B cell (primary cell): Measurements from ENCODE around the gene EMP3. TPM values are rescaled to one million over a fixed set of nuclear protein-coding genes. Genes with fewer than 3 reads are reported as not detected.
A peak's percentile ranks its signal among the peaks of the same experiment; 100 is the strongest.
"Not testable (repeated sequence)": the region's sequence is repeated elsewhere in the genome, so short reads cannot be mapped to it uniquely, and the experiment has no call there.

ENCODE experiments used
- ATAC-seq: fragments of 200-7000 bp; cut with Tn5 transposase; one replicate; pipeline ENCODE4 v1.10.0; 2021; ENCODE audit warnings: low read depth, mild to moderate bottlenecking, moderate number of reproducible peaks, moderate library complexity
- CTCF ChIA-PET: fragments of 350-600 bp; sonication (Branson Sonifier 250); formaldehyde crosslinking; loops from one replicate; lab custom pipeline; 2021; ENCODE audit warnings: antibody characterized with exemption, inconsistent platforms; lab: Charles Lee
- POLR2A ChIA-PET: fragments of 350-600 bp; sonication (Branson Sonifier 250); formaldehyde crosslinking; loops from one replicate; lab custom pipeline; 2021; ENCODE audit warnings: antibody characterized with exemption; lab: Charles Lee
- DNase-seq: peaks from one replicate; pipeline ENCODE4 v3.0.0; 2013
- H2AFZ ChIP-seq: 2 replicates; pipeline ENCODE4 v1.6.1; 2012; ENCODE audit warnings: mild to moderate bottlenecking, low read depth, low read length; ENCODE audit not compliant: insufficient read depth, poor library complexity, severe bottlenecking
- H3K27ac ChIP-seq, 2 donors: 1 replicate in 1 of 2; 2 replicates in 1 of 2; pipeline ENCODE4 v1.5.1; 2012 to 2013; ENCODE audit warnings: low read length in 2 of 2, mild to moderate bottlenecking in 2 of 2, moderate library complexity in 1 of 2
- H3K27me3 ChIP-seq, 4 experiments: fragments of 200-600 bp in 1 of 4; sonication (generic) in 1 of 4; replicated peaks in 1 of 4; 1 replicate in 2 of 4; 2 replicates in 2 of 4; pipeline versions ENCODE4 v1.6.1 to v1.7.0; 2013 to 2016; ENCODE audit warnings: low read length in 3 of 4, mild to moderate bottlenecking in 2 of 4, mixed read lengths in 1 of 4, moderate library complexity in 1 of 4; ENCODE audit not compliant: insufficient read depth in 4 of 4, control insufficient read depth in 3 of 4; ENCODE audit errors: control extremely low read depth in 1 of 4
- H3K36me3 ChIP-seq, 2 experiments: replicated peaks in 1 of 2; 1 replicate in 1 of 2; 2 replicates in 1 of 2; pipeline versions ENCODE4 v1.6.1 to v1.7.1; 2013; ENCODE audit warnings: low read length in 1 of 2; ENCODE audit not compliant: insufficient read depth in 2 of 2, control insufficient read depth in 1 of 2; ENCODE audit errors: control extremely low read depth in 1 of 2, extremely low read depth in 1 of 2
- H3K4me1 ChIP-seq, 2 donors: fragments of 200-600 bp in 1 of 2; sonication (generic) in 1 of 2; 1 replicate in 1 of 2; 2 replicates in 1 of 2; pipeline versions ENCODE4 v1.5.1 to v1.6.1; 2013 to 2017; ENCODE audit warnings: low read length in 2 of 2; ENCODE audit not compliant: control insufficient read depth in 2 of 2, insufficient read depth in 2 of 2
- H3K4me2 ChIP-seq: replicated peaks from 2 replicates; pipeline ENCODE3; 2012; ENCODE audit warnings: mild to moderate bottlenecking, low read depth, low read length; ENCODE audit not compliant: poor library complexity, severe bottlenecking
- H3K4me3 ChIP-seq, 5 experiments: fragments of 200-600 bp in 1 of 5; sonication (generic) in 1 of 5; 1 replicate in 3 of 5; 2 replicates in 2 of 5; pipeline versions ENCODE4 v1.5.1 to v1.7.0; 2011 to 2016; ENCODE audit warnings: low read length in 4 of 5, mild to moderate bottlenecking in 4 of 5, low read depth in 2 of 5, control low read depth in 1 of 5, moderate library complexity in 1 of 5; ENCODE audit not compliant: insufficient read depth in 1 of 5; ENCODE audit errors: control extremely low read depth in 1 of 5, extremely low read depth in 1 of 5
- H3K79me2 ChIP-seq: fragments of 200-600 bp; sonication (generic); one replicate; pipeline ENCODE4 v1.6.0; 2016; ENCODE audit warnings: low read length; ENCODE audit not compliant: control insufficient read depth, insufficient read depth
- H3K9ac ChIP-seq: fragments of 200-600 bp; sonication (generic); 2 replicates; pipeline ENCODE4 v1.6.1; 2017; ENCODE audit warnings: mild to moderate bottlenecking, low read length, moderate library complexity
- H3K9me3 ChIP-seq, 3 donors: one replicate each; pipeline versions ENCODE4 v1.6.1 to v1.7.1; 2013; ENCODE audit warnings: low read length in 2 of 3; ENCODE audit not compliant: control insufficient read depth in 2 of 3, insufficient read depth in 1 of 3; ENCODE audit errors: control extremely low read depth in 1 of 3
- H4K20me1 ChIP-seq: 2 replicates; pipeline ENCODE4 v1.6.0; 2012; ENCODE audit warnings: mild to moderate bottlenecking, low read length; ENCODE audit not compliant: insufficient read depth, control insufficient read depth, poor library complexity, severe bottlenecking
- H3K27ac Mint-ChIP-seq: one replicate; pipeline ENCODE4 v1.8.0; 2021; ENCODE audit warnings: mixed read lengths
- H3K27me3 Mint-ChIP-seq: one replicate; pipeline ENCODE4 v1.8.0; 2021; ENCODE audit warnings: mixed read lengths
- H3K4me1 Mint-ChIP-seq: one replicate; pipeline ENCODE4 v1.8.0; 2021; ENCODE audit warnings: mixed read lengths
- H3K4me3 Mint-ChIP-seq: one replicate; pipeline ENCODE4 v1.8.0; 2021; ENCODE audit warnings: mixed read lengths
- H3K9me3 Mint-ChIP-seq: one replicate; pipeline ENCODE4 v1.8.0; 2022; ENCODE audit warnings: mixed read lengths; ENCODE audit not compliant: insufficient read depth
- EZH2 ChIP-seq: IDR thresholded peaks from 2 replicates; pipeline ENCODE4 v1.6.1; 2012; ENCODE audit warnings: borderline replicate concordance, low read depth, mild to moderate bottlenecking, moderate library complexity, low read length; ENCODE audit not compliant: insufficient read depth, poor library complexity, severe bottlenecking
- WGBS: methylation state at CpG from one replicate; pipeline ENCODE4 v1.1.5; 2013; ENCODE audit warnings: missing lambda C conversion rate; ENCODE audit not compliant: insufficient coverage; 5-methylcytosine and 5-hydroxymethylcytosine counted together
- intact Hi-C: fragments of 100-400 bp; cut with micrococcal nuclease; formaldehyde crosslinking; loops from one replicate; pipeline ENCODE4 v1.10.0; 2022
- polyA plus RNA-seq: library from polyadenylated mRNA; depleted of rRNA; stranded (reverse); fragments of >200 nt; gene quantifications from 2 replicates; pipeline ENCODE4 v1.2.3, GENCODE V29; 2012
- total RNA-seq, 2 donors: library from RNA; stranded (reverse); fragments of 120-200 nt in 1 of 2; gene quantifications; 1 replicate in 1 of 2; 2 replicates in 1 of 2; pipeline versions ENCODE4 v1.2.3 to v1.2.4, GENCODE V29; 2013 to 2022
- TF ChIP-seq, protein P1 (sequence below): fragments of 200-600 bp; IDR thresholded peaks from one replicate; pipeline ENCODE4 v1.8.0; 2022; ENCODE audit warnings: antibody characterized with exemption, mild to moderate bottlenecking

The EMP3 gene
- total and polyA plus RNA-seq, 2 donors (not counting 1 experiment from before 2014, with no cell fraction given): 326 to 595 TPM

DNA sequence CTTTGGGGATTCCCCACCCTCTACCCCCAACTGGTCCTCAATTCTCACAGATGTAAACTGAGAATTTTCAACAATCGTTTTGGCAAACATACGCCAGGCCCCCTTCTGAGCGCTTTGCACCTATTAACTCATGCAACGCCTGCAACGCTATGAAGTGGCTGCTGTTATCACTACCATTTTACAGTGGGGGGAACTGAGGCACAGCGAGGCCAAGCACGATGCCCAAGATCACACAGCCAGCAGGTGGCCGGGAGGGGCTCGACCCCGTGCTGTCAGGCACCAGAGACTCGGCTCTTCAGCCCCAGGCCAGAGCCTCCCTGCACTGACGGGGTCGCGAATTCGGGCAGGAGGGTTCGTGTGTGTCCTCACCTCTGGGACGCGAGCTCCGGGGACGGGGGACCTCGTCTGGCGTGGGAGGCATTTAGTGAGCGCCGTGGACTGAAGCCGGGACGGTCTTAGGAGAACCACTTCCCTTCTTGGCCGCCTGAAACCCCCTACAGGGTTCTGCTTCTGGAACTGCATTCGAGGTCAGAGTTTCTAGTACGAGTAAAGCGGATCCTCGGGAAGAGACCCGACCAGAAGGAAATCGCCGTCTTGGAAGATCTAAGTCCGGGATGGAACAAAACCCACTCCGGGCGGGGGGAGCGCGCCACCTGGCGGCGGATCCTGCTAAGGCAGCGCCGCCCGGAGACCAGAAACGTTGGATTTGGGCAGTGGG lies 34.4 kb upstream of the EMP3 start:
- H3K27ac ChIP-seq: no peak overlapping the region
- DNase-seq: peak; percentile 73
- peaks cover 10% of the 10 kb centered on the region for H3K4me1 Mint-ChIP-seq
- H3K36me3 ChIP-seq: peaks cover 0 to 4% of the 10 kb centered on the region in 2 experiments
- no peaks in the 10 kb centered on the region for H3K27me3 Mint-ChIP-seq
- peak overlapping the region; percentile 91 for H3K4me2 ChIP-seq
- H3K4me3 ChIP-seq: peak overlapping the region; percentile 0 to 71 (median 56)
- ATAC-seq: peak; percentile 77
- peak overlapping the region; percentile 58 for H3K9ac ChIP-seq
- no peaks in the 10 kb centered on the region for H4K20me1 ChIP-seq
- CTCF ChIA-PET: interaction anchor here (0.6 to 5.4 kb wide), 16 partner anchors 19 to 327 kb away, joined by 3 to 52 read pairs (median 3); partner anchors contain the start of genes PLA2G4C and ZNF114
- no peaks in the 10 kb centered on the region for H3K27me3 ChIP-seq
- POLR2A ChIA-PET: interaction anchor here (0.6 kb wide), 1 partner anchor 30 kb away, joined by 9 read pairs; no protein-coding TSS in a partner anchor
- peak overlapping the region; percentile 79 for H2AFZ ChIP-seq
- intact Hi-C loops: loop anchor here (1.0 kb wide), 3 partner anchors 20 to 42 kb away; no protein-coding TSS in a partner anchor
- no peaks in the 10 kb centered on the region for H3K9me3 Mint-ChIP-seq
- H3K4me1 ChIP-seq: peaks cover 4 to 13% of the 10 kb centered on the region in 2 donors
- no peak for TF ChIP-seq EZH2
- TF ChIP-seq, protein P1, sequence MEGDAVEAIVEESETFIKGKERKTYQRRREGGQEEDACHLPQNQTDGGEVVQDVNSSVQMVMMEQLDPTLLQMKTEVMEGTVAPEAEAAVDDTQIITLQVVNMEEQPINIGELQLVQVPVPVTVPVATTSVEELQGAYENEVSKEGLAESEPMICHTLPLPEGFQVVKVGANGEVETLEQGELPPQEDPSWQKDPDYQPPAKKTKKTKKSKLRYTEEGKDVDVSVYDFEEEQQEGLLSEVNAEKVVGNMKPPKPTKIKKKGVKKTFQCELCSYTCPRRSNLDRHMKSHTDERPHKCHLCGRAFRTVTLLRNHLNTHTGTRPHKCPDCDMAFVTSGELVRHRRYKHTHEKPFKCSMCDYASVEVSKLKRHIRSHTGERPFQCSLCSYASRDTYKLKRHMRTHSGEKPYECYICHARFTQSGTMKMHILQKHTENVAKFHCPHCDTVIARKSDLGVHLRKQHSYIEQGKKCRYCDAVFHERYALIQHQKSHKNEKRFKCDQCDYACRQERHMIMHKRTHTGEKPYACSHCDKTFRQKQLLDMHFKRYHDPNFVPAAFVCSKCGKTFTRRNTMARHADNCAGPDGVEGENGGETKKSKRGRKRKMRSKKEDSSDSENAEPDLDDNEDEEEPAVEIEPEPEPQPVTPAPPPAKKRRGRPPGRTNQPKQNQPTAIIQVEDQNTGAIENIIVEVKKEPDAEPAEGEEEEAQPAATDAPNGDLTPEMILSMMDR: peak; percentile 90
- H3K27ac Mint-ChIP-seq: no peak overlapping the region
- H3K79me2 ChIP-seq: no peaks in the 10 kb centered on the region
- H3K9me3 ChIP-seq: peaks cover 0 to 7% (median 0%) of the 10 kb centered on the region in 3 donors
- 2% methylated on average over 45 of the region's 45 CpGs for WGBS
- peak overlapping the region; percentile 85 for H3K4me3 Mint-ChIP-seq

DNA sequence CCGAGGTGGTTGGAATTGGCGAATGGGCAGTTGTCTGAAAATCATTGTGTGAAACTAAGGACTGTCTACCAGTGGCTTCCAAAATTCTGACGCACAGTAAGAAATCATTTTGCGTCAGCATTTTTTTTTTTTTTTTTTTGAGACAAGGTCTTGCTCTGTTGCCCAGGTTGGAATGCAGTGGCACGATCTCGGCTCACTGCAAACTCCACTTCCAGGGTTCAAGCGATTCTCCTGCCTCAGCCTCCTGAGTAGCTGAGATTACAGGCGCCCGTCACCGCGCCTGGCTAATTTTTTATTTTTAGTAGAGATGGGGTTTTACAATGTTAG lies 33.9 kb upstream of the EMP3 start:
- H3K9me3 Mint-ChIP-seq: not testable (repeated sequence)
- WGBS: 0% methylated on average over 4 of the region's 11 CpGs
- POLR2A ChIA-PET: interaction anchor here (0.6 kb wide), 1 partner anchor 30 kb away, joined by 9 read pairs; no protein-coding TSS in a partner anchor

More for the DNA sequence above, 33.9 kb upstream of the EMP3 start:
- not testable (repeated sequence) for DNase-seq, H3K27me3 ChIP-seq, H3K36me3 ChIP-seq, H3K27ac ChIP-seq, ATAC-seq, H4K20me1 ChIP-seq, H3K27ac Mint-ChIP-seq, H3K9me3 ChIP-seq, H3K27me3 Mint-ChIP-seq, H3K4me1 Mint-ChIP-seq, H3K79me2 ChIP-seq
- peak overlapping the region; percentile 85 for H3K4me3 Mint-ChIP-seq
- peak overlapping the region in 4 of 5 experiments; percentile 42 to 71 (median 56) for H3K4me3 ChIP-seq
- CTCF ChIA-PET: interaction anchor here (0.6 to 5.4 kb wide), 12 partner anchors 19 to 328 kb away, joined by 3 to 52 read pairs (median 3); partner anchors contain the start of gene ZNF114
- H2AFZ ChIP-seq: peak overlapping the region; percentile 79
- peak overlapping the region; percentile 91 for H3K4me2 ChIP-seq
- TF ChIP-seq, protein P1: peak; percentile 18
- H3K4me1 ChIP-seq: peaks cover 4 to 13% of the 10 kb centered on the region in 2 donors
- peak overlapping the region; percentile 58 for H3K9ac ChIP-seq
- intact Hi-C loops: loop anchor here (1.0 kb wide), 3 partner anchors 20 to 42 kb away; no protein-coding TSS in a partner anchor
